Measurements from ENCODE around the gene KRTAP4-11.
"Not testable (repeated sequence)": the region's sequence is repeated elsewhere in the genome, so short reads cannot be mapped to it uniquely, and the experiment has no call there.

Gene KRTAP4-11

GRCh38 chr17:41123292-41123990 is 5.3 kb upstream of the KRTAP4-11 start:
- DNase-seq, result not testable (repeated sequence)

- DNase-seq, result no peak
Measured at GRCh38 chr17:41121742-41122141, 3.6 kb upstream of the KRTAP4-11 start.

- not testable (repeated sequence) for DNase-seq
Measured at GRCh38 chr17:41119696-41120690, 1.8 kb upstream of the KRTAP4-11 start.

- no peak for DNase-seq
Measured at GRCh38 chr17:41118721-41119120, 548 bp upstream of the KRTAP4-11 start.

DNA sequence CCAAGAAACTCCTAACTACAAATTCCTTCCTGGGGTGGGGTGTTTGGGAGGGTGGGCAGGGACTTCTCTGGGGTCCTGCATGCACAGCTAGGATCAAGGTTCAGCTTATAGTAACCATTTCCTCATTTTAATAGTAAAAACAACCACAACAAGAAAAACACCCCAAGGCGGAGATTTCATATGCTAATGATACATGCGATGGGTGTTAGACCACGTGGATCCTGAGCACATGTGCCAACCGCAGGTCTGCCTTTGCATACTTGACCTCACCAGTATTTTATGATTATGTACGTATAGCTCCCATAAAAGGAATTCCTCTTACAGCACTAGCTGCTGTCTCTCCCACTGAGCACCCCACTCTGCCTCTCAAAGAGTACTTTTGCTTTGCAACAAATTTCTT is 1.9 kb downstream of the KRTAP4-11 start:
- DNase-seq, result no peak

GRCh38 chr17:41111151-41111885 is 6.9 kb downstream of the KRTAP4-11 start:
- DNase-seq, result no peak

DNA sequence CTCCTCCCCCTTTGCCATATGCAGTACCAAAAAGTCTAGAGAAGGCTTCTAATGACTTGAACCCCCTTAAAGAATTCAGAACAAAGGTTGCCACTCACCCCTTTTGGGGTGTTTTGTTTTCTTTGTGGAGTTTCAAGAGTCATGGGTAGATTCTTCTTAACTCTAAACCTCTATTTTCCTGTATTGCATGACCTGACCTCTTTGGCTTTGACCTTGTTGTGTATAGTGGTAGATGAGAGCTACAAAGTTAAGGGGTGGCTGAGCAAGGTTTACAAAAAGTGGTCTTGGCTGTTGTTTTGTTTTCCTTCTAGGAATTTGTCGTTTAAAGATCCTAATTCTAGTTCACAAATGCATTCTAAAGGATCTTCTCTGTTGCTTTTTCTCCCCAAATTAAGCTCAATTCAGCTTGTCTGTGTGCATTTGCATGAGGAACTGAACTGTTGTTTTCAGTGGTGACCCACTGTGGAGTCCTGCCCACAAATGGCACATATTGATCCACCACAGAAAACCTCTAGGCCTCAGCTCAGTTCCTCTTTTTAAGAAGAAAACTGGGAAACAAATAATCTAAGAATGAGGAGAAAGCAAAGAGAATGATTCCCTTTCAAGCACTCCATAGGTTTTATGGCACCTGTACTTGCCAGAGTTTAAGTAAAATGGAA is 9.3 kb downstream of the KRTAP4-11 start:
- DNase-seq, result not testable (repeated sequence)

- no peak for DNase-seq
Measured at GRCh38 chr17:41107941-41108450, 10.2 kb downstream of the KRTAP4-11 start.

DNA sequence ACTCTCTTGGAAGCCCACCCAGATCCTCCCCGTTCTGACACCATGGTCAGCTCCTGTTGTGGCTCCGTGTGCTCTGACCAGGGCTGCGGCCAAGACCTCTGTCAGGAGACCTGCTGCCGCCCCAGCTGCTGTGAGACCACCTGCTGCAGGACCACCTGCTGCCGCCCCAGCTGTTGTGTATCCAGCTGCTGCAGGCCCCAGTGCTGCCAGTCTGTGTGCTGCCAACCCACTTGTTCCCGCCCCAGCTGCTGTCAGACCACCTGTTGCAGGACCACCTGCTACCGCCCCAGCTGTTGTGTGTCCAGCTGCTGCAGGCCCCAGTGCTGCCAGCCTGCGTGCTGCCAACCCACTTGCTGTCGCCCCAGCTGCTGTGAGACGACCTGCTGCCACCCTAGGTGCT is 12.8 kb downstream of the KRTAP4-11 start, which contains the start of gene KRTAP4-9:
TSS of gene KRTAP4-9 (plus strand) at position 43 of the 400 bp plus-strand sequence. CDS start at position 43, 0 bp downstream.
- DNase-seq, result peak; percentile 23

DNA sequence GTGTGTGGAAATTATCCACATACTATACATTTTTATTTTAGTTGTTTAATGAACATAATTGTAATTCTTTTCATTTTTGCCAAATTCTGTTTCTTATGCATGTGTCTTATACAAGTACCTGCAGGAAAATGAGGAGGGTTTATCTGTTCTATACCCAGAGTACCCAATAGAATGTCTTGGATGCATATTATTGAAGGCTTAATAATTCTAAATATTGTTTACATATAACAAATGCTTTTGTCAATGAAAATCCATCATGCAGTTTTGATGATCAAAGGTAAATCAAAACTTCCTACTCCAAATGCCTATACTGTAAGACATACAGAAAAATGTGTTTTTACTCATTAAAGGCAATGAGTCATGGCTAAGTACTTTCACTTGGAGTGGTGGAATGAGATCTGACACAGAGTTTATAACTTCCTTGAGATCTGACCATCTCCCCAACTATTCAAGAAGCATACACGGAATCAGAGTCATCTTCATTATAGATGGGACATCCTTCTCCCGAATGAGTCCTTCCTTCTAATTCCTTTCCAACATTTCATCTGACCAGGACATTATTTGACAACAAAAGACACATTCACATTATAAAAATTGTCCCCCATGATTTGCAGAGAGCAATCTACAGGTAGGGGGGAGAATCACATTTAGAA is 13.7 kb downstream of the KRTAP4-11 start:
- not testable (repeated sequence) for DNase-seq

- DNase-seq, result no peak
Measured at GRCh38 chr17:41103896-41104295, 14.3 kb downstream of the KRTAP4-11 start.

- DNase-seq, result no peak
Measured at GRCh38 chr17:41101586-41102259, 16.4 kb downstream of the KRTAP4-11 start, which contains the start of gene KRTAP4-16. KRTAP4-16 (minus strand) TSS chr17:41102209; CDS start chr17:41102209, 0 bp downstream.

DNA sequence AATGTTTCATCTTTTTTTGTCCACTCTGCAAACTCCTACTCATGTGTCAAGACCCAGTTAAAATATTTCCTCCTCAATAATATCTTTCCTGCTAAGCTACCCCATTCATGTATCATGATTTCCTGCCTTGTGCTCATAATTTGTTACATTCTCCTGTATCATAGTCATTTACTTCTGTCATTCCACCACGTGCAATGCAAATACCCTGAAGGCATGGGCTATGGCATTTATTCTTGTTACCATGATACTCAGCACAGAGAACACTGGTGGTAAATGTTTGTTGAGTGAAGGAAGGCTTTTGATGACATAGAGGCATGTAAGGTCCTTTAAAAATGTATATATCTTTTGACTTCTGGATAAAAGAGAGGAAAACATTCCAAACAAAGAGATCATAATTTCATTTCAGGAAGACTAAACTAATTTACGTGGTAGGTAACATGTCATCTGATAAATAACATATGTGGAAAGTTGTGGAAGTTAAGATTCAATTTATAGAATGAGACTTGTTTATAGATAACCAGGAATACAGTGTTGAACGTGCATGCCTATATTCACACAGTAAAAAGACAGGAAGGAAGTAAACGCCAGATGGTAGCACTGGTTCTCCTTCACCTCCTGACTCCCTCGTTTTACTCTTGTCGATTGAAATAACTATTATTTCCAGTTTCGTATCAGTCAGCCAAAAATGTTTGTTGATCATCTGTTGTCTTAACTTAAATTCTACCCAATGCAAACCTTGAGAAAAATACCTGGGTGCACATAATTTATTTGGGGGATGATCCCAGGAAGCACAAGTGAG is 18.3 kb downstream of the KRTAP4-11 start:
- not testable (repeated sequence) for DNase-seq

- DNase-seq, result no peak
Measured at GRCh38 chr17:41098481-41098880, 19.7 kb downstream of the KRTAP4-11 start.

DNA sequence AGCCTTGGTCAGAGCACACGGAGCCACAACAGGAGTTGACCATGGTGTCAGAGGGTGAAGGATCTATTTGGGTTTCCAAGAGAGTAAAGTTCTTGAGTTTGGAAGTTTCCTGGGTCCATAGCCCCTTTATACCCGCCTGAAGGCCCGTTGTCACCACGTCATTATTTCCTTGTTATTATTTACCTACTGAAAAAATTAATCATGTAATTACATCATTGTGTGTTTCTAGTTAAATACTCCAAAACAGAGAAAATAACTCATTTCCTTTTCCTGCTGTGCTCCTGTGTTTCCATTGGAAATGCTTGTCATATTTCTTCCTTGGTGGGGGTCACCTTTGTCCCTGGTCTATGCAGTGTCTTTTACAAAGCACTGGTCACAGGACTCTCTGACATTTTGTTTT is 20.1 kb downstream of the KRTAP4-11 start, which contains the start of gene KRTAP4-8:
TSS of gene KRTAP4-8 (minus strand) at position 101 of the 400 bp plus-strand sequence. CDS start at position 43, 58 bp downstream.
- DNase-seq, result no peak

DNA sequence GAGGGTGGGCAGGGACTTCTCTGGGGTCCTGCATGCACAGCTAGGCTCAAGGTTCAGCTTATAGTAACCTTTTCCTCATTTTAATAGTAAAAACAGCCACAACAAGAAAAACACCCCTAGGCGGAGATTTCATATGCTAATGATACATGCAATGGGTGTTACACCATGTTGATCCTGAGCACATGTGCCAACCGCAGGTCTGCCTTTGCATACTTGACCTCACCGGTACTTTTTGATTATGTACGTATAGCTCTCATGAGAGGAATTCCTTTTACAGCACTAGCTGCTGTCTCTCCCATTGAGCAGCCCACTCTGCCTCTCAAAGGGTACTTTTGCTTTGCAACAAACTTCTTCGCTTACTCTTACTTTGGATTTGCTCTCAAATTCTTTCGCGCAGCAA is 22.1 kb downstream of the KRTAP4-11 start:
- no peak for DNase-seq

GRCh38 chr17:41088760-41089352 is 29.3 kb downstream of the KRTAP4-11 start:
- not testable (repeated sequence) for DNase-seq

GRCh38 chr17:41084100-41084856 is 33.9 kb downstream of the KRTAP4-11 start, which contains the start of gene KRTAP4-7:
KRTAP4-7 (plus strand) TSS chr17:41084150; CDS start chr17:41084207, 57 bp downstream.
- not testable (repeated sequence) for DNase-seq

Measured in NCI-H146 (cell line).